ENCODE measurements around the gene R3HDM2. TPM values are rescaled to one million over a fixed set of nuclear protein-coding genes. Genes with fewer than 3 reads are reported as not detected.
A peak's percentile ranks its signal among the peaks of the same experiment; 100 is the strongest.

The R3HDM2 gene
- total and polyA plus RNA-seq, 4 donors, result 7.4 to 28.9 (median 15.1) TPM

DNA sequence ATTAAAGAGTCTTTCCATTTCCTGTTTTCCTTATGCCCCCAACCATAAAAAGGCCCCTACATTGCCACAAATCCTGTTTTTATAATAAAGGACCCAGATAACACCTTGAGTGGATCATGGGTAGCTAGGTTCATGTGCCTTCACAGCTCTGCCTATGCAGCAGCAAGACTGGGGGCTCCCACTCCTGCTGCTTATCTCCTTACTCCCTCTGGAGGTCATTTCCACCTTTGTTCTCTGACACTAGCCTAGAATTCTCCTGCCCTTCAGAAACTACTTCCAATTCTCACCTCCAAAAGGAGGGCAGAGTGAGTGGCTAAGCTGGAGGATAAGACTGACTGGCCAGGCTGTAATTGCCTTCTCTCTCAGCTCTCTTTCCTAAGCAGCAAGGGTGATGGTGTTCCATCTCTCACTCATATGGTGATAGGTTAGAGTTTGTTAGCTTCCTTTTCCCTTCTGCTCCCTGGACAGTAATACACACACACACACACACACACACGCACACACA is 159.8 kb downstream of the R3HDM2 start:
- H3K27me3 ChIP-seq (ENCODE audit: control insufficient read depth in 4 of 4, insufficient read depth in 4 of 4, low read length in 3 of 4), result no peaks in the 10 kb centered on the region
- no peaks in the 10 kb centered on the region for H3K9me3 ChIP-seq (ENCODE audit: control insufficient read depth in 4 of 4, low read length in 3 of 4)
- no peak overlapping the region for H3K4me3 ChIP-seq (ENCODE audit: low read depth in 1 of 3, low read length in 3 of 3)
- H3K9ac ChIP-seq (ENCODE audit: low read depth in 1 of 2, low read length in 2 of 2), result no peak overlapping the region
- DNase-seq (ENCODE audit: low spot score), result no peak
- WGBS, result 90% methylated on average over 1 of the region's 1 CpG
- TF ChIP-seq, protein P1, sequence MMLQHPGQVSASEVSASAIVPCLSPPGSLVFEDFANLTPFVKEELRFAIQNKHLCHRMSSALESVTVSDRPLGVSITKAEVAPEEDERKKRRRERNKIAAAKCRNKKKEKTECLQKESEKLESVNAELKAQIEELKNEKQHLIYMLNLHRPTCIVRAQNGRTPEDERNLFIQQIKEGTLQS (IDR thresholded peaks at IDR 0.05), result no peak
- TF ChIP-seq FOXA1 (IDR thresholded peaks at IDR 0.05), result no peak
- no peak for TF ChIP-seq HNF4A (conservative IDR thresholded peaks at IDR 0.05)
- TF ChIP-seq, protein P2, sequence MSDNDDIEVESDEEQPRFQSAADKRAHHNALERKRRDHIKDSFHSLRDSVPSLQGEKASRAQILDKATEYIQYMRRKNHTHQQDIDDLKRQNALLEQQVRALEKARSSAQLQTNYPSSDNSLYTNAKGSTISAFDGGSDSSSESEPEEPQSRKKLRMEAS (IDR thresholded peaks at IDR 0.05), result no peak
- no peak for TF ChIP-seq EGR1 (IDR thresholded peaks at IDR 0.05; ENCODE audit: low read depth in 2 of 2)
- TF ChIP-seq RXRA (IDR thresholded peaks at IDR 0.05), result no peak
- H3K36me3 ChIP-seq (ENCODE audit: control insufficient read depth in 4 of 4, insufficient read depth in 3 of 4, low read depth in 1 of 4, low read length in 3 of 4), result peaks cover 14 to 59% (median 49%) of the 10 kb centered on the region in 4 donors
- no peak overlapping the region for H3K27ac ChIP-seq (ENCODE audit: low read depth in 1 of 2, low read length in 2 of 2)
- H3K4me1 ChIP-seq (ENCODE audit: control insufficient read depth in 4 of 4, insufficient read depth in 4 of 4, low read length in 3 of 4), result peaks cover 0 to 1% (median 0%) of the 10 kb centered on the region in 4 donors

DNA sequence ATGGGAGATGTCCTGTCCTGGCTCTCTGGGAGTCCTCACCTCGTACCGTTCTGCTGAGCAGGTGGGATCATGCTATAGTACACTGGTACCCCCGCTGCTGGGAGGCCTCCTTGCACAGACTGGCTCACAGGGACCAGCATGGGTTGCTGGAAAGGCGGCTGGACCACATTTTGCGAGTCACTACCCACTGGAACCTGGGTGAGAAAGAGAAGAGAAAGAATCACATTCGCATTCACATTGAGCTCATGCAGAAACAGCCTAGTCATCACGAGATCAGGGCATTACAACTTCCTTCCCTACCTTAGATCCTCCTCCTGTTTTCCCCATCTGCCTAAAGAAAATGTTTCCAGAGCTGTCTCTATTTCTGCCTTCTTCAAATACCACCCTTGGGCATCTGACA is 162.6 kb downstream of the R3HDM2 start:
- Histone ChIP-seq H3K4me3 (ENCODE audit: low read depth in 1 of 3, low read length in 3 of 3) (no peak overlapping the region), H3K4me1 (ENCODE audit: control insufficient read depth in 4 of 4, insufficient read depth in 4 of 4, low read length in 3 of 4) (peaks cover 3 to 6% (median 5%) of the 10 kb centered on the region in 4 donors), H3K27ac (ENCODE audit: low read depth in 1 of 2, low read length in 2 of 2) (no peak overlapping the region), H3K9me3 (ENCODE audit: control insufficient read depth in 4 of 4, low read length in 3 of 4) (no peaks in the 10 kb centered on the region), H3K36me3 (ENCODE audit: control insufficient read depth in 4 of 4, insufficient read depth in 3 of 4, low read depth in 1 of 4, low read length in 3 of 4) (peaks cover 14 to 59% (median 41%) of the 10 kb centered on the region in 4 donors), H3K9ac (ENCODE audit: low read depth in 1 of 2, low read length in 2 of 2) (no peak overlapping the region), H3K27me3 (ENCODE audit: control insufficient read depth in 4 of 4, insufficient read depth in 4 of 4, low read length in 3 of 4) (no peaks in the 10 kb centered on the region)
- TF ChIP-seq, protein P3, sequence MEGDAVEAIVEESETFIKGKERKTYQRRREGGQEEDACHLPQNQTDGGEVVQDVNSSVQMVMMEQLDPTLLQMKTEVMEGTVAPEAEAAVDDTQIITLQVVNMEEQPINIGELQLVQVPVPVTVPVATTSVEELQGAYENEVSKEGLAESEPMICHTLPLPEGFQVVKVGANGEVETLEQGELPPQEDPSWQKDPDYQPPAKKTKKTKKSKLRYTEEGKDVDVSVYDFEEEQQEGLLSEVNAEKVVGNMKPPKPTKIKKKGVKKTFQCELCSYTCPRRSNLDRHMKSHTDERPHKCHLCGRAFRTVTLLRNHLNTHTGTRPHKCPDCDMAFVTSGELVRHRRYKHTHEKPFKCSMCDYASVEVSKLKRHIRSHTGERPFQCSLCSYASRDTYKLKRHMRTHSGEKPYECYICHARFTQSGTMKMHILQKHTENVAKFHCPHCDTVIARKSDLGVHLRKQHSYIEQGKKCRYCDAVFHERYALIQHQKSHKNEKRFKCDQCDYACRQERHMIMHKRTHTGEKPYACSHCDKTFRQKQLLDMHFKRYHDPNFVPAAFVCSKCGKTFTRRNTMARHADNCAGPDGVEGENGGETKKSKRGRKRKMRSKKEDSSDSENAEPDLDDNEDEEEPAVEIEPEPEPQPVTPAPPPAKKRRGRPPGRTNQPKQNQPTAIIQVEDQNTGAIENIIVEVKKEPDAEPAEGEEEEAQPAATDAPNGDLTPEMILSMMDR (IDR thresholded peaks at IDR 0.05; ENCODE audit: low read depth, low read length, missing input control), result no peak
- no peak for TF ChIP-seq HNF4A (conservative IDR thresholded peaks at IDR 0.05)
- TF ChIP-seq JUND (IDR thresholded peaks at IDR 0.05), result no peak
- no peak for TF ChIP-seq YY1 (IDR thresholded peaks at IDR 0.05)
- TF ChIP-seq FOXA2 (IDR thresholded peaks at IDR 0.05), result no peak
- TF ChIP-seq SP1 (IDR thresholded peaks at IDR 0.05), result no peak
- no peak for DNase-seq (ENCODE audit: low spot score)
- 86% methylated on average over 7 of the region's 7 CpGs for WGBS

DNA sequence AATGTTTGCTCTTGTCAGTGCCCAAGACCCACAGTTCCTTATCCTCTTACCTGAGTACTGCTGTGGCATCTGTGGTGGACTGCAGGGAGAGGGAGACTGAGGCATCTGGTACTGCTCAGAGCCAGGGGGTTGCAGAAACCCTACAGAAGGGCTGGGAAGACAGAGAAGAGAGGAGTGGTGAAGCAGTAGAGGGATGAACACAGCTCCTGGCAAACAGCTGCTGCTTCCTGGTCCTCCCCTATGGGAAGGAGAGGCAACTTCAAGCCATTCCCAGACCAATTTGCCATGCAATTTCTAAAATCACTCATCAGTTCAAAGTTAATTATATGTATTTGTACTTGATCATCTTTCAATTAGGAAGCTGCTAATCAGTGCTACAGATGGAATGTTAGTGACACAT is 164.2 kb downstream of the R3HDM2 start:
- Histone ChIP-seq H3K36me3 (ENCODE audit: control insufficient read depth in 4 of 4, insufficient read depth in 3 of 4, low read depth in 1 of 4, low read length in 3 of 4) (peaks cover 10 to 50% (median 31%) of the 10 kb centered on the region in 4 donors), H3K27me3 (ENCODE audit: control insufficient read depth in 4 of 4, insufficient read depth in 4 of 4, low read length in 3 of 4) (no peaks in the 10 kb centered on the region), H3K27ac (ENCODE audit: low read depth in 1 of 2, low read length in 2 of 2) (no peak overlapping the region), H3K9me3 (ENCODE audit: control insufficient read depth in 4 of 4, low read length in 3 of 4) (no peaks in the 10 kb centered on the region), H3K4me1 (ENCODE audit: control insufficient read depth in 4 of 4, insufficient read depth in 4 of 4, low read length in 3 of 4) (peaks cover 3 to 21% (median 16%) of the 10 kb centered on the region in 4 donors), H3K9ac (ENCODE audit: low read depth in 1 of 2, low read length in 2 of 2) (no peak overlapping the region), H3K4me3 (ENCODE audit: low read depth in 1 of 3, low read length in 3 of 3) (no peak overlapping the region)
- no peak for DNase-seq (ENCODE audit: low spot score)
- TF ChIP-seq SP1 (IDR thresholded peaks at IDR 0.05) (no peak), FOXA1 (IDR thresholded peaks at IDR 0.05) (no peak), NR2F2 (IDR thresholded peaks at IDR 0.05) (no peak)

DNA sequence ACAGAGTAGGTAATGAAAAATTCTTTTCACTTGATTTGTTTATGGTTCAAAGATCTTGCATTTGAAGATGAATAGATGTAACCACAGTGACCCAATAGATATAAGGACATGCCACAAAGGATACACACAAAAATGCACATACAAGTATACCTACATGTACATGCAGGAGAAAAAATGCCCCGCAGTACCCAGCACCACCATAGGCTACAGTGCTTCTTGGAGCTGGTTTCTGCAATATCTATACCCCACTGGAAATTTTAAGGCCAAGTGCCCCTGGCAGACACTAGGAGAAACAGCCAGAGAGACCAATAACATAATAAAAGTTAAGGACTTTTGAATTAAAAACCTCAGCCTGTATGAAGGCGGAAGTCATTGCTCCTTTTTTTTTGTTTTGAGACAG is 167.7 kb downstream of the R3HDM2 start:
- Histone ChIP-seq H3K27me3 (ENCODE audit: control insufficient read depth in 4 of 4, insufficient read depth in 4 of 4, low read length in 3 of 4) (no peaks in the 10 kb centered on the region), H3K4me1 (ENCODE audit: control insufficient read depth in 4 of 4, insufficient read depth in 4 of 4, low read length in 3 of 4) (peaks cover 7 to 46% (median 40%) of the 10 kb centered on the region in 4 donors), H3K9me3 (ENCODE audit: control insufficient read depth in 4 of 4, low read length in 3 of 4) (no peaks in the 10 kb centered on the region), H3K27ac (ENCODE audit: low read depth in 1 of 2, low read length in 2 of 2) (peak overlapping the region in 1 of 2 donors; percentile 90), H3K4me3 (ENCODE audit: low read depth in 1 of 3, low read length in 3 of 3) (no peak overlapping the region), H3K36me3 (ENCODE audit: control insufficient read depth in 4 of 4, insufficient read depth in 3 of 4, low read depth in 1 of 4, low read length in 3 of 4) (peaks cover 0 to 28% (median 12%) of the 10 kb centered on the region in 4 donors), H3K9ac (ENCODE audit: low read depth in 1 of 2, low read length in 2 of 2) (no peak overlapping the region)
- TF ChIP-seq, protein P4, sequence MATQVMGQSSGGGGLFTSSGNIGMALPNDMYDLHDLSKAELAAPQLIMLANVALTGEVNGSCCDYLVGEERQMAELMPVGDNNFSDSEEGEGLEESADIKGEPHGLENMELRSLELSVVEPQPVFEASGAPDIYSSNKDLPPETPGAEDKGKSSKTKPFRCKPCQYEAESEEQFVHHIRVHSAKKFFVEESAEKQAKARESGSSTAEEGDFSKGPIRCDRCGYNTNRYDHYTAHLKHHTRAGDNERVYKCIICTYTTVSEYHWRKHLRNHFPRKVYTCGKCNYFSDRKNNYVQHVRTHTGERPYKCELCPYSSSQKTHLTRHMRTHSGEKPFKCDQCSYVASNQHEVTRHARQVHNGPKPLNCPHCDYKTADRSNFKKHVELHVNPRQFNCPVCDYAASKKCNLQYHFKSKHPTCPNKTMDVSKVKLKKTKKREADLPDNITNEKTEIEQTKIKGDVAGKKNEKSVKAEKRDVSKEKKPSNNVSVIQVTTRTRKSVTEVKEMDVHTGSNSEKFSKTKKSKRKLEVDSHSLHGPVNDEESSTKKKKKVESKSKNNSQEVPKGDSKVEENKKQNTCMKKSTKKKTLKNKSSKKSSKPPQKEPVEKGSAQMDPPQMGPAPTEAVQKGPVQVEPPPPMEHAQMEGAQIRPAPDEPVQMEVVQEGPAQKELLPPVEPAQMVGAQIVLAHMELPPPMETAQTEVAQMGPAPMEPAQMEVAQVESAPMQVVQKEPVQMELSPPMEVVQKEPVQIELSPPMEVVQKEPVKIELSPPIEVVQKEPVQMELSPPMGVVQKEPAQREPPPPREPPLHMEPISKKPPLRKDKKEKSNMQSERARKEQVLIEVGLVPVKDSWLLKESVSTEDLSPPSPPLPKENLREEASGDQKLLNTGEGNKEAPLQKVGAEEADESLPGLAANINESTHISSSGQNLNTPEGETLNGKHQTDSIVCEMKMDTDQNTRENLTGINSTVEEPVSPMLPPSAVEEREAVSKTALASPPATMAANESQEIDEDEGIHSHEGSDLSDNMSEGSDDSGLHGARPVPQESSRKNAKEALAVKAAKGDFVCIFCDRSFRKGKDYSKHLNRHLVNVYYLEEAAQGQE (IDR thresholded peaks at IDR 0.05), result no peak
- DNase-seq (ENCODE audit: low spot score), result no peak
- 93% methylated on average over 2 of the region's 2 CpGs for WGBS

All from liver (tissue), 9 donors.